NCI-H2171 treated with DMSO at 0.1 percent for 48 hours (cell line): ENCODE results near the gene CDKN2A.

Source experiments
- DNase-seq: peaks from one replicate; lab custom pipeline; 2025; lab: John Stamatoyannopoulos, UW

The CDKN2A gene

DNA sequence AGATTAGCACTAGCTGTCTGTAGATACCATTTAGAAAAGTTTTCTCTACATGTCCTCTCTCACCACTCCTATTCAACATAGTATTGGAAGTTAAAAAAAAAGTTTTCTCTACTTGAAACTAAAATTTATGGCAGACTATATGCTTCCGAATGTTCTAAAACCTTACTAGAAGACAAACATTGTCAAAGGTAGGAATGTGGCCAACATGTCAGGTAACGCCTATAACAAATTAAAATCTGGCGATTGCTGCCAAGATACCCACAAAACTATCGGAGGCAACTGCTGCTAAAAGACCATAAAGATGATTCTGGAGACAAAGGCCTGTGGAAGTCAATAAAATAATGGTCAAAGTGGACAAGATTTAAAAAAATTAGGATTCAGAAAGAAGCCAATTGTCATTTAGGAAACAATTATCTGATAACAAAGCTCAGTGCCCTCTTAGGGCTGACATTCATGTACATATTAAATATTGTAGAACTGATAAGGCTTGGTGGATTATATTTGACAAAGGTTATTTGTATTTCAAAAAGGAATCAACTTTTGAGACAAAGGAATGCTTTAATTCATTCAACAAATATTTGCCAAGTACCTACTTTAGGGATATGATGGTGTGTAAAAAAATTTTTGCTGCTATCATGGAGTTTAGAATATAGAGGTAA is 52.7 kb downstream of the CDKN2A start:
- no peak for DNase-seq

DNA sequence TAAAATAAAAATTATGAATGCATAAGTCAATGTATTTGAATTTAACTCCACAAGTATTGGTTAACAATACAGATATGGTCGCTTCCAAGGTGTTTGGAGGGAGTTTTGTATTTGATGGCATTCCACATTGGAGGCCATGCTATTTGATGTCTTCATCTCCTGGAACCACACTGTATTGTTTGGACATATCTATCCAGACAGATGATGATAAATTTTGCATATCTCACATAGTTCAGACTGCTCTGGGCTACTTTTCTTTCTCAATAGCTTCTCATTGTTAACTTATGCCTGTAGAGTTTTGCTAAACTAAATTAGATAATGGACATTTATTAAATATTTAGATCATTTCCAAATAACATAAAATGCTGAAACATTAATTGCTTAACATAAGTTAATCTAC is 58.0 kb downstream of the CDKN2A start:
- DNase-seq, result no peak

- no peak for DNase-seq
These were observed 58.6 kb downstream of the CDKN2A start for GRCh38 chr9:21935631-21936030.

- DNase-seq, result no peak
These were observed 60.3 kb downstream of the CDKN2A start for GRCh38 chr9:21933865-21934264.

DNA sequence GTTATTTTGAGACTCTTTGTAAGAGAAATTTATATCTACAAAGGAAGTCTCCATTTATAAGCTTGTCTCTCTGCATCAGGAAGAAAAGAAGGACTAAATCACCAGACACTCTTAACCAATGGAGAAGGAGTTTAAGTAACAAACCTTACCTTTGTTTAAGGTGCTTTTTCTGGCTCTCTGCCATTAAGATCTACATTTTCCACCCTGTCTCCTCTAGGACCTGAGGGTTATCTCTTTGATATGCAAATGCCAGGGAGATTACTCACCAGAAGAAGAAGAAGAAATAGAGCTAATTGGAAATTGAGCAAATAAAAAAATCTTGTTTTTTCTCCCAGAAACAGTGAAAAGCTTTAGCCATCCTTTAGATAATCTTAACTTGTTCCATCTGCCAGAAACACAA is 60.9 kb downstream of the CDKN2A start:
- DNase-seq, result no peak

- DNase-seq, result no peak
These were observed 62.8 kb downstream of the CDKN2A start for GRCh38 chr9:21931428-21931827.

GRCh38 chr9:21927752-21928151 is 66.4 kb downstream of the CDKN2A start:
- DNase-seq, result no peak

- DNase-seq, result no peak
These were observed 70.5 kb downstream of the CDKN2A start for GRCh38 chr9:21923694-21924093.

DNA sequence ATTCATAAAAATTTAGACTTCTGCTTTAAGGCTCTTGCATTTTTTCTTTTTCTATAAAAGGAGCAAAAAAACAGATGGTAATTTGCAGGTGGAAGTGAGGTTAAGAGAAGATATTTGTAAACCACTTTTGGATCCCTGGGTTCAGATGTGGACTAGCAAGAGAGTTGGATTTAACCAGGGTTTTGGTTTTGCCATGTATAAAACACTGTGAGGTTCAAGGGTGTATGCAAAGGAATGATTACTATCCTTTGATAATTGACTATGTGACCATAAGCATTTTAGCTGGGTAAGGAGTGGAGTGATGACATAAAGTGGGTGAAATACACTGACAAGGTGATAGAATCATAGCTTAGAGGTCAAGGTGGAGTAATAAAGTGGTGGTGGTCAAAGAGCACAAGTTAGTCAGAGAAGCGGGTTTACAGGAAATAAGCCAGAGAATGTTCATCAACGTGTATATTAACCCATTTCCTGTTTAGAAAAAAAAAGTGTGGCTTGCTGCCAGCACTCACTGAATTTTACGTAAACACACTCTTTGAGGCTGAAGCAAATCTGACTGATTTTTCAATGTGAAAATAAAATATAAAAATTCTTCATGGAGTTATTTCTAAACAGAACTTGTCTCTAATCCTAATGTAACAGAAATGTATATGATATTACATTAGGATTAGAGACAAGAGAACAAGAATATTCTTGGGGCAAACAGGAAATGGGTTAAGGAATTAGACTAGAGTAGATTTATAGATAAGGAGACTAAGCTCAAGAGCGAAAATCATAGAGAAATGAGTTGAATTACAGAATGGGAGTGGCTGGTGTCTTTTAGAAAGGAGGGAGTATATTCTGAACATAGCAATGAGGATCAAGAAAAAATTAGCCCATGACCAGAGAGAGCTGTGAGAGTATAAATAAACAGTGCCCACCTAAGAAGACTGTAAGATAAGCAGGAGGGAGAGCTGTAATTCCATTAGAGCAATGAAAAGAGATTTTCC is 74.5 kb downstream of the CDKN2A start:
- DNase-seq, result no peak
